GM12891 (cell line): ENCODE results near the gene LYSMD1.

Source experiments
- PAX5 ChIP-seq: IDR thresholded peaks from 2 replicates; pipeline ENCODE4 v1.6.1; 2011; ENCODE audit warnings: low read length, moderate library complexity, mild to moderate bottlenecking; ENCODE audit not compliant: insufficient read depth, severe bottlenecking
- POLR2A ChIP-seq: IDR thresholded peaks from 2 replicates; pipeline ENCODE4 v1.6.1; 2011; ENCODE audit warnings: low read depth, low read length, control low read depth
- POLR2AphosphoS5 ChIP-seq: IDR thresholded peaks from 2 replicates; pipeline ENCODE4 v1.6.1; 2011; ENCODE audit warnings: low read depth, low read length, control low read depth
- SPI1 ChIP-seq: IDR thresholded peaks from 2 replicates; pipeline ENCODE4 v1.6.1; 2011; ENCODE audit warnings: low read depth, low read length, control low read depth
- TAF1 ChIP-seq: IDR thresholded peaks from 2 replicates; pipeline ENCODE4 v1.6.1; 2011; ENCODE audit warnings: low read depth, low read length, control low read depth

DNA sequence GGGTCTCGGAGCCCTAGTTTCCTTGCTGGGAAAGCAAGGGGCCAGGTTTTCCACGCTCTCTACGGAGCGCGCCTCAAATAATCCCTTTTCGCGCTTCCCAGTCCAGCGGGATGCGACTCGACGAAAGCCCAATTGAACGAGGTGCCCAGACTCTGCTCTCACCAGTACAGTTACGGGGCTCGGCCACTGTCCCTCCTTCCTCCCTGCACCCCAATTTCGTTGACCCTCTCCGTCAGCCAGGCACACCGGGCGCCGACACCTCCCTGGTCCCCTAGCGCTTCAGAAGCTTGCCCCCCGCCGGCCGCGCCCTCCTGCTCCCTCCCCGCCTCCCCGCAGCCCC is 19.7 kb downstream of the LYSMD1 start:
- TF ChIP-seq POLR2A, result no peak
- TF ChIP-seq POLR2AphosphoS5, result no peak
- TF ChIP-seq TAF1, result no peak
- TF ChIP-seq PAX5, result no peak
- TF ChIP-seq SPI1, result no peak
